Right atrium auricular region (tissue), 2 donors: ENCODE measurements around the gene ZCCHC17. TPM values are rescaled to one million over a fixed set of nuclear protein-coding genes. Genes with fewer than 3 reads are reported as not detected.
A peak's percentile ranks its signal among the peaks of the same experiment; 100 is the strongest.

Experiments used
- DNase-seq: peaks from one replicate; pipeline ENCODE4 v3.0.0-alpha.2; 2019; ENCODE audit warnings: low spot score
- H3K27ac ChIP-seq, 2 donors: fragments of 200-600 bp; sonication (generic); 1 replicate in 1 of 2; 2 replicates in 1 of 2; pipeline ENCODE4 v1.5.1; 2016 to 2019
- H3K27me3 ChIP-seq, 2 donors: fragments of 200-600 bp; sonication (generic); one replicate each; pipeline versions ENCODE4 v1.5.1 to v1.6.0; 2017 to 2019
- H3K36me3 ChIP-seq: fragments of 200-600 bp; sonication (generic); one replicate; pipeline ENCODE4 v1.5.1; 2016
- H3K4me1 ChIP-seq, 2 donors: fragments of 200-600 bp; sonication (generic); one replicate each; pipeline versions ENCODE4 v1.5.1 to v1.6.0; 2017 to 2019
- H3K4me3 ChIP-seq, 2 donors: fragments of 200-600 bp; sonication (generic); 1 replicate in 1 of 2; 2 replicates in 1 of 2; pipeline ENCODE4 v1.5.1; 2017 to 2019; ENCODE audit warnings: mild to moderate bottlenecking in 1 of 2, moderate library complexity in 1 of 2
- H3K9me3 ChIP-seq, 2 donors: fragments of 200-600 bp; sonication (generic); one replicate each; pipeline ENCODE4 v1.5.1; 2019
- total RNA-seq, 2 donors: library from RNA; depleted of rRNA; stranded (reverse); fragments of >200 nt; gene quantifications; one replicate each; pipeline ENCODE4 v1.1.0, GENCODE V29; 2016
- TF ChIP-seq, protein P1 (sequence below), 2 donors: fragments of 200-600 bp; sonication (generic); IDR thresholded peaks; one replicate each; pipeline ENCODE4 v1.5.1; 2019; ENCODE audit warnings: antibody characterized with exemption in 2 of 2

ZCCHC17 gene
- total RNA-seq, 2 donors from 2014 or later, result 12.7 to 13.3 TPM

DNA sequence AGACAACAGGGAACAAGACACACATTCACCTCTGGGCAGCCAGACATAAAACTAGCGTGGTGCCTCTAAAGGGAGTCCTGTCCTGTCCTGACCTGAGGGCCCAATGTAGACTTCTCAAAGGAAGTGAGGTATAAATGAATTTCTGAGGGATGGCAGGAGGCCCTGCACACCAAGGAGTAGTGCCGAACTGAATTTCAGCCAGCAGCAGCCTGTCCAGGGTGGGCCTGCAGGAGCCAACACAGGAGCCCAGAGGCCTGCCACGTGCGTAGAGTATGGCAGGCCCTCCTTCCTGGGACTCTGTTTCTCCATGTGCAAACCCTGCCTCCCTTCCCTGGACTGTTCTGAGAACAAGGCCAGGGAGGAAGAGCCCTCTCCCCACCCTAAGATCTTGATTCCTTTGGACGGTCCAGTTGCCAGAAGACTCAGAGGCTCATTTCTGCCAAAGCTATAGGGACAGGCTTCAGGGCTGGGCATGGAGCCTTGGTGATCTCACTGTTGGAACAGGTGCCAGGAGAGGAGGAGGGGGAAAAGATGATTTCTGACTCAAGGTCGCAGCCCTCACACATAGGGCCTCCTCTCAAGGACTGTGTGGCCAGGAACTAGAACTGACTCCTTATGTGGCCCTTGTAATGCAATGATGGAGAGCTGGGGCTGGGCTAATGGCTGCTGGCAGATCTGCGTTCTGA lies 77.8 kb downstream of the ZCCHC17 start:
- Histone ChIP-seq H3K9me3 (no peaks in the 10 kb centered on the region), H3K36me3 (peaks cover 29% of the 10 kb centered on the region), H3K27ac (peak overlapping the region; percentile 89 to 93), H3K27me3 (no peaks in the 10 kb centered on the region), H3K4me1 (peaks cover 0 to 30% of the 10 kb centered on the region in 2 donors), H3K4me3 (no peak overlapping the region)
- DNase-seq, result no peak
- TF ChIP-seq, protein P1, sequence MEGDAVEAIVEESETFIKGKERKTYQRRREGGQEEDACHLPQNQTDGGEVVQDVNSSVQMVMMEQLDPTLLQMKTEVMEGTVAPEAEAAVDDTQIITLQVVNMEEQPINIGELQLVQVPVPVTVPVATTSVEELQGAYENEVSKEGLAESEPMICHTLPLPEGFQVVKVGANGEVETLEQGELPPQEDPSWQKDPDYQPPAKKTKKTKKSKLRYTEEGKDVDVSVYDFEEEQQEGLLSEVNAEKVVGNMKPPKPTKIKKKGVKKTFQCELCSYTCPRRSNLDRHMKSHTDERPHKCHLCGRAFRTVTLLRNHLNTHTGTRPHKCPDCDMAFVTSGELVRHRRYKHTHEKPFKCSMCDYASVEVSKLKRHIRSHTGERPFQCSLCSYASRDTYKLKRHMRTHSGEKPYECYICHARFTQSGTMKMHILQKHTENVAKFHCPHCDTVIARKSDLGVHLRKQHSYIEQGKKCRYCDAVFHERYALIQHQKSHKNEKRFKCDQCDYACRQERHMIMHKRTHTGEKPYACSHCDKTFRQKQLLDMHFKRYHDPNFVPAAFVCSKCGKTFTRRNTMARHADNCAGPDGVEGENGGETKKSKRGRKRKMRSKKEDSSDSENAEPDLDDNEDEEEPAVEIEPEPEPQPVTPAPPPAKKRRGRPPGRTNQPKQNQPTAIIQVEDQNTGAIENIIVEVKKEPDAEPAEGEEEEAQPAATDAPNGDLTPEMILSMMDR (IDR thresholded peaks at IDR 0.05), result no peak

DNA sequence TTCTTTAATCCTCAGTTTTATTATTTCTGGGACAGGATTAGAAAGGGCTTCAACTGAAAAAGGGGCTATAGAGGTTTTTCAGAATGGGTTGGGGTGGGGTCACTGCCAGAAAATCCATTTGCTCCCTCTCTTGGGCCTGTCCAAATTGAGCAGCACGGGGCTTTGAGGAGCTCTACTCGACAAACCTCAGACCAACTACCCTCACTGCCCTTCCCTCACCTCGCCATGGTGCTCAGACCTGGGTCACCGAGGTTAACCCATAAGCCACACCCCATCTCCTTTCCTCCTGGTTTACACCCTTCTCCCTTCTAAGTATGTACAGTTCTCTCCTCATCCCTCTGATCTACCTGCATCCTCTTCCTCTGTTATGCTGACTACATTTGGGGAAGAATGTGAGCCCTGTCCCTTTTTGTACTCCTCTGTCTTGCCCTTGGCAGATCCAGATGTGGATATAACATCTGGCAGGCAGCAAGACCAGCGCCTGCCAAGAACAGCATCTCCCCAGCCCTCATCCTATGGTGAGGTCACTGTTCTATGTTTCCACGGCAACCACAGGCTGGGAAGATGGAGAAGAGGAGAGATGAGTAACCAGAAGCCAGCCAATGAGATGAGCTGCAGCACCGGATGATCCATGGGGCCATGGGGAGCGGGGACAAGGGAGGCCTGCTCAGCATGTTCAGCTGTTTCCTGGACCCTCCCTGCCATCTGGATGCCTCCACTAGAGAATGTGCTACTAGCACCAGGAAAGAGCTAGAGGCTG lies 79.7 kb downstream of the ZCCHC17 start:
- Histone ChIP-seq H3K36me3 (peaks cover 10% of the 10 kb centered on the region), H3K27me3 (no peaks in the 10 kb centered on the region), H3K9me3 (no peaks in the 10 kb centered on the region), H3K4me3 (no peak overlapping the region), H3K27ac (peak overlapping the region in 1 of 2 donors; percentile 93), H3K4me1 (peaks cover 0 to 46% of the 10 kb centered on the region in 2 donors)
- no peak for DNase-seq
- TF ChIP-seq, protein P1 (IDR thresholded peaks at IDR 0.05), result no peak

DNA sequence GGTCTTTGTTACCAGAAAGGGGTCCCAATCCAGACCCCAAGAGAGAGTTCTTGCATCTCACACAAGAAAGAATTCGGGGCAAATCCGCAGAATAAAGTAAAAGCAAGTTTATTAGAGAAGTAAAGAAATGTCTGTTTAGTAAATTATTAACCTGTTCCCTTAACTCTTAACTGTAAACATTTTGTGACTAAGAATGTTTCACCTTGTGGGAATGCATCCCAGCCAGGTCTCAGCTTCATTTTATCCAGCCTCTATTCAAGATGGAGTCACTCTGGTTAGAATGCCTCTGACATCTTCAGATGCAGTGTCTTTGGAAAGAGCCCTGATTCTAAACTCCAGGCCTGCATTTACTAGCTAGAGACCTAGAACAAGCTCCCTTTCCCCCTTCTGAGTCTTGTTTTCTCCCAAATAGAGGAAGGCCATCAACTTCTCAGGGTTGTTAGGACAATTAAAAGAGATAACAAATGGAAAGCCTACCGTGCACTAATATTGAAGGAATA lies 80.6 kb downstream of the ZCCHC17 start:
- Histone ChIP-seq H3K27me3 (no peaks in the 10 kb centered on the region), H3K9me3 (no peaks in the 10 kb centered on the region), H3K27ac (no peak overlapping the region), H3K36me3 (peaks cover 2% of the 10 kb centered on the region), H3K4me1 (peaks cover 0 to 49% of the 10 kb centered on the region in 2 donors), H3K4me3 (no peak overlapping the region)
- no peak for DNase-seq
- TF ChIP-seq, protein P1 (IDR thresholded peaks at IDR 0.05), result no peak

DNA sequence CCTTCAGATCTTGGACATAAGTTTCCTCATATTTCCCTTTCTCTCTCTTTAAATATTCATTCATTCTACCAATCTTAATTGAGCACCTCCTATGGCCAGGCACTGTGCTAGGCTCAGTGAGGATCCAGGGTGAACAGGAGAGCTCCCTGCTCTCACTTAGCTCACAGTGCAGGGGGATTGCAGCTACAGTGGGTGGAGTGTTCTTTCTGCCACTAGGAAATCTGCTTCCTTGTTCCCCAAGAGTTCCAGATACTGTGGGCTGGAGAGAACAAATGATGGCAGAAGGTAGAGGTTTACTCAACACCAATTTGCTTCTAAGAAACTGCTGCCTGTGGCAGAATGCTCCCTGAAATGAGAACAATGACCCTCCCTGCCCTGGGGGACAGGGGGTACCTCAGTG lies 81.2 kb downstream of the ZCCHC17 start:
- no peaks in the 10 kb centered on the region for H3K9me3 ChIP-seq
- no peaks in the 10 kb centered on the region for H3K27me3 ChIP-seq
- no peaks in the 10 kb centered on the region for H3K36me3 ChIP-seq
- no peak for DNase-seq
- H3K27ac ChIP-seq, result no peak overlapping the region
- TF ChIP-seq, protein P1 (IDR thresholded peaks at IDR 0.05), result no peak
- no peak overlapping the region for H3K4me3 ChIP-seq
- peaks cover 0 to 47% of the 10 kb centered on the region in 2 donors for H3K4me1 ChIP-seq

DNA sequence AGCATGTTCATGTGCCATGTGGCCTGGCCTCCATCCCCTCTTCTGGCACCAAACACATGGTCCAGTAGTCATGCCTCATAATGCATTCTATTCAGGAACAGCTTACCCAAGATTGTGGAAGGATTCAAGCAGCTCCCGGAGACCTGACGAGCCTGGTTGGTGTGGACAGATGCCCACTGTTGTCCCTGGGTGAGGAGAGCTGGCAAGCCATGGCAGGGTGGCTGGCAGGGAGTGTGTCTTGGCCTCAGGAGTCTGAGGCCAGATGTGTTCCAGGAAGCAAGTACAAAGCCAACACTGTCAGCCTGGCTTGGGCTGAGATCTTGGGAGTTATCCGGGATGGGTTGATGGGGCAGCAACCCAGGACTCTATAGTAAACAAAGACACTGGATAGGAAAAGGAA lies 83.3 kb downstream of the ZCCHC17 start:
- H3K27ac ChIP-seq, result peak overlapping the region; percentile 74 to 93
- no peak overlapping the region for H3K4me3 ChIP-seq
- H3K36me3 ChIP-seq, result no peaks in the 10 kb centered on the region
- TF ChIP-seq, protein P1 (IDR thresholded peaks at IDR 0.05), result no peak
- H3K4me1 ChIP-seq, result peaks cover 0 to 33% of the 10 kb centered on the region in 2 donors
- DNase-seq, result no peak
- no peaks in the 10 kb centered on the region for H3K9me3 ChIP-seq
- no peaks in the 10 kb centered on the region for H3K27me3 ChIP-seq
